ENCODE results near the gene QTRT2. TPM values are rescaled to one million over a fixed set of nuclear protein-coding genes. Genes with fewer than 3 reads are reported as not detected.

The QTRT2 gene
- total and polyA plus RNA-seq, 11 donors = 2.0 to 12.2 (median 5.7) TPM

DNA sequence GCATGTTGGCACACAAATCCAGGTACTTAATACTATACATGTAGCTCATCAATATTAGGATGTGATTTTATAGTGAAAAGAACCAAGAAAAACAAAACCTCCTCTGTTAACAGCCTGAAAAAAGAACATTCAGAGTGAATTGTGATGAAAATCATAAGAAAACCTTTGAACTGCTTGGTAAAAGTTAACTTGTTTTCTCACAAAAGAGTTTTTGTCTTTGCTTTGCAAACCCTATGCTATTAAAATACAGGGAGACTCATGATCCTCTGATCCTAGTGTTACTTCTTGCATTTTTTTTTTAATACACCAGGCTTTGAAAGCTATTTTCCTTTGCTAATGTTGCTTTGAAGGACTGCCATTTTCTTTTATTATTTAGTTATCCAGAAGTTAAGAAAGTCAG, 23.7 kb downstream of the QTRT2 start:
- DNase-seq = no peak
- Histone ChIP-seq H3K4me3 (peak overlapping the region in 6 of 12 donors; percentile 0 to 38 (median 16)), H3K4me1 (peaks cover 0 to 7% (median 0%) of the 10 kb centered on the region in 12 donors)

DNA sequence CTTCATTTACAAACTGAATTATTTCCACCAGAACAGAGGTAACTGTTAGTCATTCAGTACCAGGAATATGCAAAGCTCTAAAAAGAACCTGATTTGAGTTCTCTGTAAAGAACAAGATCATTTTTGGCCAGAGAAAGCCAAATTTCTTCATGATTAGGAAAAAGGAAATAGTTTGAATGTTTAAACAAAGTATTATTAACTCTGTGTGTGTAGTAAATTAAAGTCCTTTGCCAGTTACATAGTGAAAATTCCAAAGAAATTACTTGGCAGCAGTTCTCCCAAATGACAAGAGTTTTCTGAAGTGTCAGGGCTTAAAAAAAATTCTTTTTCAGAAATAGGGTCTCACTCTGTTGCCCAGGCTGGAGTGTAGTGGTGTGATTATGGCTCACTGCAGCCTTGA, 24.5 kb downstream of the QTRT2 start:
- Histone ChIP-seq H3K4me1 (peaks cover 0 to 7% (median 0%) of the 10 kb centered on the region in 12 donors), H3K36me3 (peaks cover 0 to 98% (median 91%) of the 10 kb centered on the region in 9 donors), H3K27ac (no peak overlapping the region), H3K9me3 (no peaks in the 10 kb centered on the region), H3K27me3 (no peaks in the 10 kb centered on the region), H3K4me3 (no peak overlapping the region)
- ATAC-seq (no peak), DNase-seq (no peak)
- intact Hi-C loops (cut with DNase I) = no loop called here
- TF ChIP-seq, protein P1, sequence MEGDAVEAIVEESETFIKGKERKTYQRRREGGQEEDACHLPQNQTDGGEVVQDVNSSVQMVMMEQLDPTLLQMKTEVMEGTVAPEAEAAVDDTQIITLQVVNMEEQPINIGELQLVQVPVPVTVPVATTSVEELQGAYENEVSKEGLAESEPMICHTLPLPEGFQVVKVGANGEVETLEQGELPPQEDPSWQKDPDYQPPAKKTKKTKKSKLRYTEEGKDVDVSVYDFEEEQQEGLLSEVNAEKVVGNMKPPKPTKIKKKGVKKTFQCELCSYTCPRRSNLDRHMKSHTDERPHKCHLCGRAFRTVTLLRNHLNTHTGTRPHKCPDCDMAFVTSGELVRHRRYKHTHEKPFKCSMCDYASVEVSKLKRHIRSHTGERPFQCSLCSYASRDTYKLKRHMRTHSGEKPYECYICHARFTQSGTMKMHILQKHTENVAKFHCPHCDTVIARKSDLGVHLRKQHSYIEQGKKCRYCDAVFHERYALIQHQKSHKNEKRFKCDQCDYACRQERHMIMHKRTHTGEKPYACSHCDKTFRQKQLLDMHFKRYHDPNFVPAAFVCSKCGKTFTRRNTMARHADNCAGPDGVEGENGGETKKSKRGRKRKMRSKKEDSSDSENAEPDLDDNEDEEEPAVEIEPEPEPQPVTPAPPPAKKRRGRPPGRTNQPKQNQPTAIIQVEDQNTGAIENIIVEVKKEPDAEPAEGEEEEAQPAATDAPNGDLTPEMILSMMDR (IDR thresholded peaks at IDR 0.05) = no peak
- no peak for TF ChIP-seq POLR2A (IDR thresholded peaks at IDR 0.05)

More for the DNA sequence above, 23.7 kb downstream of the QTRT2 start:
- no peak for ATAC-seq
- H3K27me3 ChIP-seq = no peaks in the 10 kb centered on the region
- TF ChIP-seq, protein P1 (IDR thresholded peaks at IDR 0.05) = no peak
- no peak for TF ChIP-seq POLR2A (IDR thresholded peaks at IDR 0.05)
- no peaks in the 10 kb centered on the region for H3K9me3 ChIP-seq
- peaks cover 0 to 98% (median 92%) of the 10 kb centered on the region in 9 donors for H3K36me3 ChIP-seq
- peak overlapping the region in 8 of 12 donors; percentile 1 to 58 (median 20) for H3K27ac ChIP-seq
- intact Hi-C loops (cut with DNase I) = no loop called here

DNA sequence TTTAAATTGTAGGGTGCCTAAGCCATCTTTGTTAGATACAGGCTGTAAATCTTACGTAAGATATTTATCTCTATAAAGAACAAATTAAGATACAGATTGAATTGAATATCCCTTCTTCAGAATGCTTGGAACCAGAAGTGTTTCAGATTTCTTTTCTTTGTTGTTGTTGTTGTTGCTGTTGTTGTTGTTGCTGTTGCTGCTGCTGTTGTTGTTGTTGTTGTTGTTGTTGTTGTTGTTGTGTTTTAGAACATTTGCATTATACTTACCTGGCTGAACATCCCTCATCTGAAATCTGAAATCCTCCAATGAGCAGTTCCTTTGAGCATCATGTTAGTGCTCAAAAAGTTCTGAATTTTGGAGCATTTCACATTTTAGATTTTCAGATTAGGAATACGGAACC, 26.6 kb downstream of the QTRT2 start:
- Histone ChIP-seq H3K4me1 (peaks cover 0 to 7% (median 0%) of the 10 kb centered on the region in 12 donors), H3K36me3 (peaks cover 0 to 98% (median 91%) of the 10 kb centered on the region in 9 donors), H3K27ac (no peak overlapping the region), H3K9me3 (no peaks in the 10 kb centered on the region), H3K4me3 (no peak overlapping the region), H3K27me3 (no peaks in the 10 kb centered on the region)
- DNase-seq (no peak), ATAC-seq (no peak)
- intact Hi-C loops (cut with DNase I) = no loop called here
- WGBS, 4 donors = 97 to 100% (median 98%) methylated on average over 2 of the region's 2 CpGs
- TF ChIP-seq, protein P1 (IDR thresholded peaks at IDR 0.05) = no peak
- no peak for TF ChIP-seq POLR2A (IDR thresholded peaks at IDR 0.05)

DNA sequence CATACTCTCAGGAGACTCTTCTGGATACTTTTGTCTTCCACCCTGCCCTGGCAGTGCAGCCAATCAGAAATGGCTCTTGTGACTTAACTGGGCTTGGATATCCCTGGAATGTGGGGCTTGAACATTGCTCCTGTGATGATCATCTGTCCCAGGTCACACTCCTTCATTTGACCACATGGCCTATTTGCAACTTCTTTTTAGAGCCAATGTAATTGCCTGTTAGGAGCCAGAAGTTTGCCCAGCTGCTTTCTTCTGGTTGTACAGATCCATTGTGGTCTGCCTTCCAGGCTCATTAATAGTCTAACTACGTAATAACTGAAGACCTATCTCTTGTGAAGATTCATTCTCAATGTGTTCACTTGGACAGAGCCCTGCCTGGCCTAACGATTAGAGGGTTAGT, 29.8 kb downstream of the QTRT2 start:
- TF ChIP-seq POLR2A (IDR thresholded peaks at IDR 0.05) = no peak
- TF ChIP-seq, protein P1 (IDR thresholded peaks at IDR 0.05) = no peak
- peaks cover 0 to 68% (median 60%) of the 10 kb centered on the region in 9 donors for H3K36me3 ChIP-seq
- no peaks in the 10 kb centered on the region for H3K9me3 ChIP-seq
- DNase-seq = no peak
- no peak overlapping the region for H3K27ac ChIP-seq
- WGBS, 4 donors = 87 to 94% (median 87%) methylated on average over 2 of the region's 2 CpGs
- intact Hi-C loops (cut with DNase I) = no loop called here
- H3K4me3 ChIP-seq = no peak overlapping the region
- no peak for ATAC-seq
- no peaks in the 10 kb centered on the region for H3K27me3 ChIP-seq
- H3K4me1 ChIP-seq = no peaks in the 10 kb centered on the region
